Transverse colon (tissue), 4 donors: ENCODE measurements around the gene C1QTNF6.

ENCODE experiments used
- CTCF ChIP-seq, 5 experiments: fragments of 200-600 bp in 3 of 5; fragments of 450-650 bp in 2 of 5; sonication (generic) in 3 of 5; IDR thresholded peaks; 1 replicate in 2 of 5; 2 replicates in 3 of 5; pipeline ENCODE4 v1.5.1; 2016 to 2017; ENCODE audit warnings: antibody characterized with exemption in 5 of 5, inconsistent platforms in 3 of 5, mild to moderate bottlenecking in 2 of 5, moderate library complexity in 1 of 5
- EP300 ChIP-seq: sonication (generic); formaldehyde crosslinking; IDR thresholded peaks from one replicate; pipeline ENCODE4 v1.6.1; 2017; ENCODE audit warnings: antibody characterized with exemption, low read depth
- POLR2A ChIP-seq: fragments of 450-650 bp; IDR thresholded peaks from one replicate; pipeline ENCODE4 v1.6.1; 2016; ENCODE audit warnings: antibody characterized with exemption, mild to moderate bottlenecking, moderate library complexity
- POLR2AphosphoS5 ChIP-seq, 3 donors: sonication (generic); formaldehyde crosslinking; IDR thresholded peaks; one replicate each; pipeline ENCODE4 v1.6.1; 2016; ENCODE audit warnings: antibody characterized with exemption in 3 of 3

DNA sequence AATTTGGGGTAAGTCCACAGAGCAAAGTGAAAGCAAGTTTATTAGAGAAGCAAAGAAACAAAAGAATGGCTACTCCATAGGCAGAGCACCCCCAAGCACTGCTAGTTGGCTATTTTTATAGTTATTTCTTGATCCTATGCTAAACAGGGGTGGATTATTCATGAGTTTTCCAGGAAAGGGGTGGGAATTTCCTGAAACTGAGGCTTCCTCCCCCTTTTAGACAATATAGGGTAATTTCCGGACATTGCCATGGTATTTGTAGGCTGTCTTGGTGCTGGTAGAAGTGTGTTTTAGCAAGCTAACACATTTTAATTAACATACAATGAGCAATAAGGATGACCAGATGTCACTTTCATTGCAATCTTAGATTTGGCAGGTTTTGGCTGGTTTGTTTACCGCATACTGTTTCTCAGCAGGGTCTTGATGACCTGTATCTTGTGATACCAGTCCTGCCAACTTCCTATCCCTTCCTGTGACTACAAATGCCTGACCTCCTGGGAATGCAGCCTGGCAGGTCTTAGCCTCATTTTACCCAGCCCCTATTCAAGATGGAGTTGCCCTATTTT is 937 bp upstream of the C1QTNF6 start:
- TF ChIP-seq CTCF (IDR thresholded peaks at IDR 0.05) (no peak), EP300 (peak; percentile 14), POLR2AphosphoS5 (IDR thresholded peaks at IDR 0.05) (no peak), POLR2A (no peak)
